T-helper 2 cell treated with Interferon-gamma antibody and Interleukin-4, amounts not matched to agents 5 μg/mL and 100 μg/mL, for 36 hours (primary cell): ENCODE data around the gene MIB1.
"Not testable (repeated sequence)": the region's sequence is repeated elsewhere in the genome, so short reads cannot be mapped to it uniquely, and the experiment has no call there.

Experiments
- DNase-seq: peaks from one replicate; pipeline ENCODE4 v3.0.0; 2021; ENCODE audit warnings: low spot score
- H3K27ac Mint-ChIP-seq: one replicate; pipeline ENCODE4 v1.8.0; 2021; ENCODE audit warnings: mild to moderate bottlenecking, mixed read lengths
- H3K27me3 Mint-ChIP-seq: one replicate; pipeline ENCODE4 v1.8.0; 2021; ENCODE audit warnings: low read depth, mixed read lengths
- H3K36me3 Mint-ChIP-seq: one replicate; pipeline ENCODE4 v1.8.0; 2021; ENCODE audit warnings: low read depth, mixed read lengths
- H3K4me1 Mint-ChIP-seq: one replicate; pipeline ENCODE4 v1.8.0; 2021; ENCODE audit warnings: low read depth, mixed read lengths
- H3K4me3 Mint-ChIP-seq: one replicate; pipeline ENCODE4 v1.8.0; 2022; ENCODE audit warnings: mild to moderate bottlenecking, moderate library complexity, mixed read lengths
- H3K9me3 Mint-ChIP-seq: one replicate; pipeline ENCODE4 v1.8.0; 2021; ENCODE audit warnings: mixed read lengths

MIB1 gene

GRCh38 chr18:21760321-21760720 lies 19.7 kb downstream of the MIB1 start:
- Mint-ChIP-seq H3K27ac (no peak overlapping the region), H3K9me3 (no peaks in the 10 kb centered on the region), H3K27me3 (no peaks in the 10 kb centered on the region), H3K4me3 (no peak overlapping the region), H3K4me1 (peaks cover 4% of the 10 kb centered on the region), H3K36me3 (peaks cover 2% of the 10 kb centered on the region)
- DNase-seq: no peak

GRCh38 chr18:21761471-21762115 lies 21.0 kb downstream of the MIB1 start:
- Mint-ChIP-seq H3K4me3 (no peak overlapping the region), H3K4me1 (peaks cover 4% of the 10 kb centered on the region)

GRCh38 chr18:21762181-21762772 lies 21.7 kb downstream of the MIB1 start:
- Mint-ChIP-seq H3K36me3 (peaks cover 16% of the 10 kb centered on the region), H3K27me3 (no peaks in the 10 kb centered on the region), H3K27ac (no peak overlapping the region), H3K9me3 (no peaks in the 10 kb centered on the region), H3K4me1 (peaks cover 4% of the 10 kb centered on the region), H3K4me3 (no peak overlapping the region)
- no peak for DNase-seq

More at GRCh38 chr18:21761471-21762115, 21.0 kb downstream of the MIB1 start:
- no peaks in the 10 kb centered on the region for H3K27me3 Mint-ChIP-seq
- no peak overlapping the region for H3K27ac Mint-ChIP-seq
- no peak for DNase-seq
- peaks cover 11% of the 10 kb centered on the region for H3K36me3 Mint-ChIP-seq
- no peaks in the 10 kb centered on the region for H3K9me3 Mint-ChIP-seq

GRCh38 chr18:21763846-21764646 lies 23.5 kb downstream of the MIB1 start:
- H3K4me1 Mint-ChIP-seq: peaks cover 4% of the 10 kb centered on the region
- H3K27ac Mint-ChIP-seq: no peak overlapping the region
- H3K4me3 Mint-ChIP-seq: no peak overlapping the region
- no peaks in the 10 kb centered on the region for H3K27me3 Mint-ChIP-seq
- no peaks in the 10 kb centered on the region for H3K9me3 Mint-ChIP-seq
- DNase-seq: no peak
- H3K36me3 Mint-ChIP-seq: peaks cover 29% of the 10 kb centered on the region

- Mint-ChIP-seq H3K4me1 (no peaks in the 10 kb centered on the region), H3K4me3 (no peak overlapping the region), H3K27ac (no peak overlapping the region), H3K27me3 (no peaks in the 10 kb centered on the region), H3K9me3 (no peaks in the 10 kb centered on the region), H3K36me3 (peaks cover 48% of the 10 kb centered on the region)
- DNase-seq: no peak
These were observed 28.6 kb downstream of the MIB1 start for GRCh38 chr18:21769206-21769605.

GRCh38 chr18:21774722-21775121 lies 34.1 kb downstream of the MIB1 start:
- H3K4me3 Mint-ChIP-seq: no peak overlapping the region
- no peaks in the 10 kb centered on the region for H3K9me3 Mint-ChIP-seq
- H3K4me1 Mint-ChIP-seq: peaks cover 2% of the 10 kb centered on the region
- no peak overlapping the region for H3K27ac Mint-ChIP-seq
- no peaks in the 10 kb centered on the region for H3K27me3 Mint-ChIP-seq
- no peak for DNase-seq
- peaks cover 27% of the 10 kb centered on the region for H3K36me3 Mint-ChIP-seq

- Mint-ChIP-seq H3K27ac (no peak overlapping the region), H3K4me3 (no peak overlapping the region), H3K4me1 (peaks cover 2% of the 10 kb centered on the region), H3K9me3 (peaks cover 4% of the 10 kb centered on the region), H3K27me3 (no peaks in the 10 kb centered on the region), H3K36me3 (peaks cover 38% of the 10 kb centered on the region)
- DNase-seq: no peak
These were observed 37.2 kb downstream of the MIB1 start for GRCh38 chr18:21777814-21778213.

- Mint-ChIP-seq H3K27me3 (no peaks in the 10 kb centered on the region), H3K4me1 (no peaks in the 10 kb centered on the region), H3K9me3 (peaks cover 36% of the 10 kb centered on the region), H3K36me3 (peaks cover 61% of the 10 kb centered on the region), H3K4me3 (no peak overlapping the region), H3K27ac (no peak overlapping the region)
- no peak for DNase-seq
These were observed 45.9 kb downstream of the MIB1 start for GRCh38 chr18:21786526-21786925.

GRCh38 chr18:21796089-21796488 lies 55.5 kb downstream of the MIB1 start:
- H3K4me1 Mint-ChIP-seq, H3K27me3 Mint-ChIP-seq, H3K27ac Mint-ChIP-seq, DNase-seq, H3K4me3 Mint-ChIP-seq, H3K9me3 Mint-ChIP-seq: not testable (repeated sequence)
- peaks cover 33% of the 10 kb centered on the region for H3K36me3 Mint-ChIP-seq

- H3K27me3 Mint-ChIP-seq: no peaks in the 10 kb centered on the region
- H3K4me3 Mint-ChIP-seq: no peak overlapping the region
- no peaks in the 10 kb centered on the region for H3K4me1 Mint-ChIP-seq
- no peaks in the 10 kb centered on the region for H3K9me3 Mint-ChIP-seq
- DNase-seq: no peak
- H3K27ac Mint-ChIP-seq: no peak overlapping the region
- peaks cover 31% of the 10 kb centered on the region for H3K36me3 Mint-ChIP-seq
These were observed 57.5 kb downstream of the MIB1 start for GRCh38 chr18:21798126-21798525.

- Mint-ChIP-seq H3K27ac (no peak overlapping the region), H3K4me1 (no peaks in the 10 kb centered on the region), H3K4me3 (no peak overlapping the region), H3K9me3 (no peaks in the 10 kb centered on the region), H3K36me3 (peaks cover 36% of the 10 kb centered on the region), H3K27me3 (no peaks in the 10 kb centered on the region)
- DNase-seq: no peak
These were observed 59.1 kb downstream of the MIB1 start for GRCh38 chr18:21799721-21800120.

- H3K4me3 Mint-ChIP-seq: no peak overlapping the region
- H3K36me3 Mint-ChIP-seq: peaks cover 35% of the 10 kb centered on the region
- H3K4me1 Mint-ChIP-seq: no peaks in the 10 kb centered on the region
- no peaks in the 10 kb centered on the region for H3K27me3 Mint-ChIP-seq
- no peak for DNase-seq
- H3K27ac Mint-ChIP-seq: no peak overlapping the region
- H3K9me3 Mint-ChIP-seq: no peaks in the 10 kb centered on the region
These were observed 62.9 kb downstream of the MIB1 start for GRCh38 chr18:21803495-21803894.

- Mint-ChIP-seq H3K27me3 (no peaks in the 10 kb centered on the region), H3K4me1 (no peaks in the 10 kb centered on the region), H3K27ac (no peak overlapping the region), H3K9me3 (peaks cover 7% of the 10 kb centered on the region), H3K4me3 (no peak overlapping the region), H3K36me3 (peaks cover 45% of the 10 kb centered on the region)
- DNase-seq: no peak
These were observed 65.3 kb downstream of the MIB1 start for GRCh38 chr18:21805771-21806366.

GRCh38 chr18:21808185-21808584 lies 67.6 kb downstream of the MIB1 start:
- no peak for DNase-seq
- no peak overlapping the region for H3K27ac Mint-ChIP-seq
- H3K4me3 Mint-ChIP-seq: no peak overlapping the region
- no peaks in the 10 kb centered on the region for H3K27me3 Mint-ChIP-seq
- H3K9me3 Mint-ChIP-seq: peaks cover 7% of the 10 kb centered on the region
- H3K36me3 Mint-ChIP-seq: peaks cover 42% of the 10 kb centered on the region
- H3K4me1 Mint-ChIP-seq: peaks cover 4% of the 10 kb centered on the region
